Gastrocnemius medialis (tissue), 4 donors: ENCODE data around the gene CD244. TPM values are rescaled to one million over a fixed set of nuclear protein-coding genes. Genes with fewer than 3 reads are reported as not detected.
A peak's percentile ranks its signal among the peaks of the same experiment; 100 is the strongest.

Source experiments
- ATAC-seq, 2 donors: fragments of 150-250 bp; one replicate each; pipeline ENCODE4 v1.9.1; 2016
- DNase-seq, 2 donors: peaks; one replicate each; pipeline ENCODE4 v3.0.0-alpha.2; 2019
- H3K27ac ChIP-seq, 4 donors: fragments of 200-600 bp; sonication (generic); 1 replicate in 1 of 4; 2 replicates in 3 of 4; pipeline ENCODE4 v1.5.1; 2016 to 2018; ENCODE audit warnings: mild to moderate bottlenecking in 2 of 4, moderate library complexity in 1 of 4
- H3K27me3 ChIP-seq, 3 donors: fragments of 200-600 bp; sonication (generic) in 2 of 3; 1 replicate in 1 of 3; 2 replicates in 2 of 3; pipeline versions ENCODE4 v1.5.1 to v1.6.0; 2016 to 2019; ENCODE audit warnings: mild to moderate bottlenecking in 1 of 3, moderate library complexity in 1 of 3
- H3K36me3 ChIP-seq, 2 donors: fragments of 200-600 bp; sonication (generic) in 1 of 2; one replicate each; pipeline ENCODE4 v1.5.1; 2017 to 2018
- H3K4me1 ChIP-seq, 2 donors: fragments of 200-600 bp; sonication (generic) in 1 of 2; one replicate each; pipeline ENCODE4 v1.5.1; 2016 to 2017; ENCODE audit warnings: mild to moderate bottlenecking in 2 of 2
- H3K4me3 ChIP-seq, 4 donors: fragments of 200-600 bp; sonication (generic) in 3 of 4; 1 replicate in 1 of 4; 2 replicates in 3 of 4; pipeline ENCODE4 v1.5.1; 2016 to 2019; ENCODE audit warnings: mild to moderate bottlenecking in 2 of 4
- H3K9me3 ChIP-seq, 3 donors: fragments of 200-600 bp; sonication (generic) in 2 of 3; 1 replicate in 1 of 3; 2 replicates in 2 of 3; pipeline ENCODE4 v1.5.1; 2016 to 2019
- CTCF ChIP-seq, 5 experiments: fragments of 450-650 bp in 3 of 5; fragments of 200-600 bp in 2 of 5; sonication (generic) in 2 of 5; IDR thresholded peaks in 4 of 5; conservative IDR thresholded peaks in 1 of 5; 1 replicate in 4 of 5; 2 replicates in 1 of 5; pipeline ENCODE4 v1.5.1; 2016 to 2019; ENCODE audit warnings: antibody characterized with exemption in 5 of 5, mild to moderate bottlenecking in 3 of 5, moderate library complexity in 3 of 5
- POLR2A ChIP-seq, 2 donors: fragments of 450-650 bp; IDR thresholded peaks; one replicate each; pipeline ENCODE4 v1.6.1; 2017; ENCODE audit warnings: antibody characterized with exemption in 2 of 2, mild to moderate bottlenecking in 2 of 2, moderate library complexity in 2 of 2
- in situ Hi-C, 4 donors: fragments of 200-750 bp; cut with MboI; loops; one replicate each; pipeline versions ENCODE4 v1.15.0 to v1.8.0; 2017; ENCODE audit warnings: low sequenced_read_pairs in 4 of 4
- intact Hi-C: fragments of 100-400 bp; cut with DNase I; formaldehyde crosslinking; loops from one replicate; pipeline ENCODE4 v1.15.1; 2023; ENCODE audit warnings: low total_unique reads
- total RNA-seq, 4 donors: library from RNA; depleted of rRNA; stranded (reverse); fragments of >200 nt; gene quantifications; one replicate each; pipeline versions ENCODE4 v1.1.0 to v1.2.3, GENCODE V29; 2016

Gene CD244
- total RNA-seq, 4 donors from 2014 or later: not detected

- ATAC-seq (no peak), DNase-seq (no peak)
- H3K4me3 ChIP-seq: no peak overlapping the region
- no peaks in the 10 kb centered on the region for H3K36me3 ChIP-seq
- no peaks in the 10 kb centered on the region for H3K27me3 ChIP-seq
- TF ChIP-seq POLR2A (IDR thresholded peaks at IDR 0.05) (no peak), CTCF (IDR thresholded peaks at IDR 0.05 in 4 of 5, conservative IDR thresholded peaks at IDR 0.05 in 1 of 5) (no peak)
- intact Hi-C loops: no loop called here
- in situ Hi-C loops: no loop called here
- H3K4me1 ChIP-seq: no peaks in the 10 kb centered on the region
- no peaks in the 10 kb centered on the region for H3K9me3 ChIP-seq
- no peak overlapping the region for H3K27ac ChIP-seq
Measured at GRCh38 chr1:160850993-160851392, 11.7 kb downstream of the CD244 start.

GRCh38 chr1:160850541-160850940 lies 12.1 kb downstream of the CD244 start:
- TF ChIP-seq CTCF (IDR thresholded peaks at IDR 0.05 in 4 of 5, conservative IDR thresholded peaks at IDR 0.05 in 1 of 5) (no peak), POLR2A (IDR thresholded peaks at IDR 0.05) (no peak)
- no peaks in the 10 kb centered on the region for H3K36me3 ChIP-seq
- in situ Hi-C loops (no loop called here), intact Hi-C loops (no loop called here)
- no peak overlapping the region for H3K4me3 ChIP-seq
- H3K9me3 ChIP-seq: no peaks in the 10 kb centered on the region
- no peak for DNase-seq
- no peaks in the 10 kb centered on the region for H3K27me3 ChIP-seq
- H3K4me1 ChIP-seq: no peaks in the 10 kb centered on the region
- no peak overlapping the region for H3K27ac ChIP-seq
- ATAC-seq: no peak

- DNase-seq (no peak), ATAC-seq (no peak)
- Histone ChIP-seq H3K27ac (no peak overlapping the region), H3K36me3 (no peaks in the 10 kb centered on the region), H3K4me1 (peaks cover 4 to 14% of the 10 kb centered on the region in 2 donors), H3K9me3 (no peaks in the 10 kb centered on the region), H3K4me3 (no peak overlapping the region), H3K27me3 (no peaks in the 10 kb centered on the region)
- in situ Hi-C loops: no loop called here
- no peak for TF ChIP-seq CTCF (IDR thresholded peaks at IDR 0.05 in 4 of 5, conservative IDR thresholded peaks at IDR 0.05 in 1 of 5)
- TF ChIP-seq POLR2A (IDR thresholded peaks at IDR 0.05): no peak
- intact Hi-C loops: no loop called here
Measured at GRCh38 chr1:160846281-160846680, 16.4 kb downstream of the CD244 start.

GRCh38 chr1:160844447-160845232 lies 18.0 kb downstream of the CD244 start:
- Histone ChIP-seq H3K27me3 (no peaks in the 10 kb centered on the region), H3K9me3 (no peaks in the 10 kb centered on the region), H3K36me3 (no peaks in the 10 kb centered on the region), H3K4me1 (peaks cover 4 to 14% of the 10 kb centered on the region in 2 donors), H3K4me3 (no peak overlapping the region), H3K27ac (no peak overlapping the region)
- TF ChIP-seq POLR2A (IDR thresholded peaks at IDR 0.05): no peak
- no peak for TF ChIP-seq CTCF (IDR thresholded peaks at IDR 0.05 in 4 of 5, conservative IDR thresholded peaks at IDR 0.05 in 1 of 5)
- DNase-seq (no peak), ATAC-seq (peak; percentile 26 to 58)
- in situ Hi-C loops (no loop called here), intact Hi-C loops (no loop called here)
